Measurements from ENCODE around the gene GAL3ST2.

GAL3ST2 gene

GRCh38 chr2:241793385-241793784 lies 16.8 kb downstream of the GAL3ST2 start:
- no peak for DNase-seq (ENCODE audit: low spot score)
- in situ Hi-C loops (cut with MboI; ENCODE audit: low sequenced_read_pairs, unreplicated experiment): no loop called here
- TF ChIP-seq CTCF (IDR thresholded peaks at IDR 0.05; ENCODE audit: borderline replicate concordance, control extremely low read depth, extremely low read depth, insufficient read depth, missing control alignments): no peak

GRCh38 chr2:241794250-241794823 lies 17.7 kb downstream of the GAL3ST2 start:
- TF ChIP-seq CTCF (IDR thresholded peaks at IDR 0.05; ENCODE audit: borderline replicate concordance, control extremely low read depth, extremely low read depth, insufficient read depth, missing control alignments): no peak
- in situ Hi-C loops (cut with MboI; ENCODE audit: low sequenced_read_pairs, unreplicated experiment): no loop called here
- DNase-seq (ENCODE audit: low spot score): peak; percentile 13

- no peak for TF ChIP-seq CTCF (IDR thresholded peaks at IDR 0.05; ENCODE audit: borderline replicate concordance, control extremely low read depth, extremely low read depth, insufficient read depth, missing control alignments)
- peak; percentile 13 for DNase-seq (ENCODE audit: low spot score)
- in situ Hi-C loops (cut with MboI; ENCODE audit: low sequenced_read_pairs, unreplicated experiment): no loop called here
Measured at GRCh38 chr2:241795021-241795999, 18.7 kb downstream of the GAL3ST2 start.

- in situ Hi-C loops (cut with MboI; ENCODE audit: low sequenced_read_pairs, unreplicated experiment): no loop called here
- peak; percentile 22 for DNase-seq (ENCODE audit: low spot score)
- TF ChIP-seq CTCF (IDR thresholded peaks at IDR 0.05; ENCODE audit: borderline replicate concordance, control extremely low read depth, extremely low read depth, insufficient read depth, missing control alignments): no peak
Measured at GRCh38 chr2:241796209-241796608, 19.6 kb downstream of the GAL3ST2 start.

GRCh38 chr2:241796610-241797138 lies 20.1 kb downstream of the GAL3ST2 start:
- no peak for DNase-seq (ENCODE audit: low spot score)
- in situ Hi-C loops (cut with MboI; ENCODE audit: low sequenced_read_pairs, unreplicated experiment): no loop called here
- no peak for TF ChIP-seq CTCF (IDR thresholded peaks at IDR 0.05; ENCODE audit: borderline replicate concordance, control extremely low read depth, extremely low read depth, insufficient read depth, missing control alignments)

- in situ Hi-C loops (cut with MboI; ENCODE audit: low sequenced_read_pairs, unreplicated experiment): no loop called here
- peak; percentile 31 for DNase-seq (ENCODE audit: low spot score)
- no peak for TF ChIP-seq CTCF (IDR thresholded peaks at IDR 0.05; ENCODE audit: borderline replicate concordance, control extremely low read depth, extremely low read depth, insufficient read depth, missing control alignments)
Measured at GRCh38 chr2:241797441-241798080, 20.9 kb downstream of the GAL3ST2 start.
